Stomach (tissue), 9 donors: Measurements from ENCODE around the gene CRTC1. TPM values are rescaled to one million over a fixed set of nuclear protein-coding genes. Genes with fewer than 3 reads are reported as not detected.
A peak's percentile ranks its signal among the peaks of the same experiment; 100 is the strongest.

Source experiments
- DNase-seq, 2 donors: peaks; one replicate each; pipeline versions ENCODE4 v3.0.0 to v3.0.0-alpha.2; 2013 to 2019
- H3K27ac ChIP-seq, 5 donors: fragments of 200-600 bp in 4 of 5; sonication (generic) in 4 of 5; one replicate each; pipeline ENCODE4 v1.5.1; 2013 to 2019; ENCODE audit warnings: mild to moderate bottlenecking in 1 of 5, moderate library complexity in 1 of 5
- H3K27me3 ChIP-seq, 3 donors: fragments of 200-600 bp; sonication (generic); one replicate each; pipeline ENCODE4 v1.5.1; 2017 to 2019; ENCODE audit warnings: mixed run types in 1 of 3
- H3K36me3 ChIP-seq, 4 donors: fragments of 200-600 bp; sonication (generic); 1 replicate in 3 of 4; 2 replicates in 1 of 4; pipeline ENCODE4 v1.5.1; 2016 to 2019
- H3K4me1 ChIP-seq, 4 donors: fragments of 200-600 bp; sonication (generic); one replicate each; pipeline ENCODE4 v1.5.1; 2016 to 2019
- H3K4me3 ChIP-seq, 4 donors: fragments of 200-600 bp; sonication (generic) in 3 of 4; one replicate each; pipeline ENCODE4 v1.5.1; 2016 to 2019; ENCODE audit warnings: mild to moderate bottlenecking in 1 of 4
- H3K9me3 ChIP-seq, 4 donors: fragments of 200-600 bp; sonication (generic); one replicate each; pipeline ENCODE4 v1.5.1; 2016 to 2019
- EP300 ChIP-seq: sonication (generic); formaldehyde crosslinking; IDR thresholded peaks from one replicate; pipeline ENCODE4 v1.6.1; 2017; ENCODE audit warnings: antibody characterized with exemption
- POLR2A ChIP-seq, 4 donors: fragments of 450-650 bp; IDR thresholded peaks; one replicate each; pipeline ENCODE4 v1.6.1; 2016; ENCODE audit warnings: antibody characterized with exemption in 4 of 4, control low read depth in 2 of 4, mild to moderate bottlenecking in 1 of 4, moderate library complexity in 1 of 4
- POLR2AphosphoS5 ChIP-seq, 3 donors: sonication (generic); formaldehyde crosslinking; IDR thresholded peaks; one replicate each; pipeline ENCODE4 v1.6.1; 2016; ENCODE audit warnings: antibody characterized with exemption in 3 of 3
- WGBS, 5 donors: extraction: QIAGEN DNeasy Blood & Tissue Kit in 3 of 5; methylation state at CpG; one replicate each; pipeline versions ENCODE4 v1.1.5 to v1.1.7; 2013 to 2018; 5-methylcytosine and 5-hydroxymethylcytosine counted together
- intact Hi-C: fragments of 100-400 bp; cut with DNase I; formaldehyde crosslinking; loops from one replicate; pipeline ENCODE4 v1.15.1; 2023; ENCODE audit warnings: low total_unique reads
- polyA plus RNA-seq, 3 donors: library from polyadenylated mRNA; stranded (reverse); fragments of 200-250 nt; gene quantifications; one replicate each; pipeline ENCODE4 v1.2.3, GENCODE V29; 2013
- total RNA-seq, 5 donors: library from RNA; depleted of rRNA; stranded (reverse); fragments of >200 nt; gene quantifications; one replicate each; pipeline versions ENCODE4 v1.1.0 to v1.2.3, GENCODE V29; 2014 to 2016
- TF ChIP-seq, protein P1 (sequence below), 7 experiments: fragments of 450-650 bp in 4 of 7; fragments of 200-600 bp in 3 of 7; sonication (generic) in 3 of 7; IDR thresholded peaks; one replicate each; pipeline ENCODE4 v1.5.1; 2016 to 2019; ENCODE audit warnings: antibody characterized with exemption in 7 of 7, control low read depth in 2 of 7, mild to moderate bottlenecking in 1 of 7
- donor health status: healthy with polysubstance abuse.
- donor health status: Bipolar disorder and iron deficiency.
- donor health status: healthy.

CRTC1 gene
- total and polyA plus RNA-seq, 8 donors = 4.2 to 28.0 (median 4.6) TPM; not detected in 1

DNA sequence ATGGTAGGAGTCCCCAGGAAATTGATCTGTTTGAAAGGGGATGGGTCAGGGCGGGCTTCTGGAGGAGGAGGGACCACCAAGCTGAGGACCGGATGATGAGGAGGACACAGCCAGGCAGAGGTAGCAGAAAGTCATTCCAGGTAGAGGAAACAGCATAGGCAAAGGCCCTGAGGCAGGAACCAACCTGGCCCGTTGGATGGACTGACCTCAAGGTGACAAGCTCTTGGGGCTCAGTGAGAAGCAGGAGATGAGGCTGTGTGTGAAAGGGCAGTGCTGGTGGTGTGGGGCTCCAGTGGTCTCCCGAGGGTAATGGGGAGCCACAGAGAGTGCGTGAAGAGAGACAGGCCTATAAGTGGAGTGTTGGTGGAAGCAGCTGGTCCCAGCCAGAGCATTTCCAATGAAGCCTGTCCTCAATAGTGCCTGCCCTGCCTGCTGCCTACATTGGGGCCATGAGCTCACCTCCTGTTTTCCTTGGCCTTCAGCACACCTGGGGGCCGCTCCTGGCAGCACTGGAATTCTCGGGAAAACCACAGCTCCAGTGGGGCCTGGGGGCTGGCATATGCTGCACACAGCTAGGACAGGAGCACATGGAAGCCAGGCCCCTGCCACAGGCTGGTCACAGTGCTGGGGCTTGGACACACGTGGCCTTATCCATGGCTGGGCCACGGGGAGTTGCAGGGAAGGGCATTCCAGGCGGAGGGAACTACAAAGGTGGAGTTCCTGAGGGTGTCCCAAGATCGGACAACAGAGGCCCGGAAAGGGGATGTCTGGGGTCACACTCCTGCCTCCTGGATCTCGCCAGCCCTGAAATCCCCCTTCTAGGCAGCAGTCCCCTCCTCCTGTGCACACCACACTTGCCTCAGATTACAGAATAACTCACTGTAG is 109.9 kb downstream of the CRTC1 start:
- no peak for TF ChIP-seq EP300
- no peak for TF ChIP-seq POLR2A (IDR thresholded peaks at IDR 0.05)
- TF ChIP-seq, protein P1, sequence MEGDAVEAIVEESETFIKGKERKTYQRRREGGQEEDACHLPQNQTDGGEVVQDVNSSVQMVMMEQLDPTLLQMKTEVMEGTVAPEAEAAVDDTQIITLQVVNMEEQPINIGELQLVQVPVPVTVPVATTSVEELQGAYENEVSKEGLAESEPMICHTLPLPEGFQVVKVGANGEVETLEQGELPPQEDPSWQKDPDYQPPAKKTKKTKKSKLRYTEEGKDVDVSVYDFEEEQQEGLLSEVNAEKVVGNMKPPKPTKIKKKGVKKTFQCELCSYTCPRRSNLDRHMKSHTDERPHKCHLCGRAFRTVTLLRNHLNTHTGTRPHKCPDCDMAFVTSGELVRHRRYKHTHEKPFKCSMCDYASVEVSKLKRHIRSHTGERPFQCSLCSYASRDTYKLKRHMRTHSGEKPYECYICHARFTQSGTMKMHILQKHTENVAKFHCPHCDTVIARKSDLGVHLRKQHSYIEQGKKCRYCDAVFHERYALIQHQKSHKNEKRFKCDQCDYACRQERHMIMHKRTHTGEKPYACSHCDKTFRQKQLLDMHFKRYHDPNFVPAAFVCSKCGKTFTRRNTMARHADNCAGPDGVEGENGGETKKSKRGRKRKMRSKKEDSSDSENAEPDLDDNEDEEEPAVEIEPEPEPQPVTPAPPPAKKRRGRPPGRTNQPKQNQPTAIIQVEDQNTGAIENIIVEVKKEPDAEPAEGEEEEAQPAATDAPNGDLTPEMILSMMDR (IDR thresholded peaks at IDR 0.05) = no peak
- TF ChIP-seq POLR2AphosphoS5 (IDR thresholded peaks at IDR 0.05) = no peak

DNA sequence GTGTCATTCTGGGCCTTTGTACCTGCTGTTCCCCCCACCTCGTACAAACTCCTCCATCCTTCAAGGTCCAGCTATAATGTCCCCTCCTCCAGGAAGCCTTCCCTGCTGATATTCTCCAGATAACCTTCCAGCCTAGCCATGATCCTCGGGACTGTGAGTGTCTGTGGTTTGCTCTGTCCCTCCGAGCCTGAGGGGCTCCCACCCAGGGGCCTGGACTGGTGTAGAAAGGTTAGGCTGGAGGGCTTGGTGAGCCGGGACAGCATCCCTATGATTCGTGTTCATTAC is 110.5 kb downstream of the CRTC1 start:
- H3K9me3 ChIP-seq = no peaks in the 10 kb centered on the region
- H3K4me3 ChIP-seq = no peak overlapping the region
- peaks cover 22 to 38% (median 33%) of the 10 kb centered on the region in 4 donors for H3K4me1 ChIP-seq
- H3K36me3 ChIP-seq = no peaks in the 10 kb centered on the region
- DNase-seq = no peak
- WGBS, 5 donors = 69 to 77% (median 70%) methylated on average over 5 of the region's 5 CpGs
- peaks cover 20 to 100% (median 50%) of the 10 kb centered on the region in 3 donors for H3K27me3 ChIP-seq
- no peak overlapping the region for H3K27ac ChIP-seq
- intact Hi-C loops = no loop called here
- TF ChIP-seq POLR2A (IDR thresholded peaks at IDR 0.05) (no peak), EP300 (no peak), POLR2AphosphoS5 (IDR thresholded peaks at IDR 0.05) (no peak)
- TF ChIP-seq, protein P1 (IDR thresholded peaks at IDR 0.05) = no peak

More for the DNA sequence above, 109.9 kb downstream of the CRTC1 start:
- peak in 1 of 2 donors; percentile 6 for DNase-seq
- peaks cover 28 to 38% (median 36%) of the 10 kb centered on the region in 4 donors for H3K4me1 ChIP-seq
- WGBS, 5 donors = 77 to 80% (median 78%) methylated on average over 13 of the region's 13 CpGs
- H3K27ac ChIP-seq = no peak overlapping the region
- no peaks in the 10 kb centered on the region for H3K9me3 ChIP-seq
- no peaks in the 10 kb centered on the region for H3K36me3 ChIP-seq
- peaks cover 26 to 100% (median 52%) of the 10 kb centered on the region in 3 donors for H3K27me3 ChIP-seq
- intact Hi-C loops = no loop called here
- H3K4me3 ChIP-seq = no peak overlapping the region

DNA sequence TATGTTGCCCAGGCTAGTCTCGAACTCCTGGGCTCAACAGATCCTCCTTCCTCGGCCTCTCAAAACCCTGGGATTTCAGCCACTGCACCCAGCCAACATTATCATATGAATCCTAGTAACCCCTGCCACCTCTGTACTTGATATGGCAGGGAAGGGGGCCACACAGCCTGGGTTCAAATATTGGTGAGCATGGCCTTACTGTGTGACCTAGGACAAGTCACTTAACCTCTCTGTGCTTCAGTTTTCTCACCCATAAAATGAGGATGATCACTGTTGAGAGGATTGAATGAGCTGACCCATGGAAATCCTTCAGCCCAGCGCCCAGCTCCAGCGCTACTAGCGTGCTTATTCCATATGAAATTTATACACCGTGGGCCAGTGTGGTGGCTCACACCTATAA is 111.2 kb downstream of the CRTC1 start:
- Histone ChIP-seq H3K27me3 (peaks cover 13 to 96% (median 45%) of the 10 kb centered on the region in 3 donors), H3K4me3 (no peak overlapping the region), H3K9me3 (no peaks in the 10 kb centered on the region), H3K4me1 (peaks cover 15 to 33% (median 26%) of the 10 kb centered on the region in 4 donors), H3K36me3 (no peaks in the 10 kb centered on the region), H3K27ac (no peak overlapping the region)
- DNase-seq = no peak
- 93 to 95% (median 95%) methylated on average over 6 of the region's 6 CpGs for WGBS, 5 donors
- intact Hi-C loops = no loop called here
- TF ChIP-seq EP300 = no peak
- no peak for TF ChIP-seq POLR2AphosphoS5 (IDR thresholded peaks at IDR 0.05)
- TF ChIP-seq, protein P1 (IDR thresholded peaks at IDR 0.05) = no peak
- no peak for TF ChIP-seq POLR2A (IDR thresholded peaks at IDR 0.05)

DNA sequence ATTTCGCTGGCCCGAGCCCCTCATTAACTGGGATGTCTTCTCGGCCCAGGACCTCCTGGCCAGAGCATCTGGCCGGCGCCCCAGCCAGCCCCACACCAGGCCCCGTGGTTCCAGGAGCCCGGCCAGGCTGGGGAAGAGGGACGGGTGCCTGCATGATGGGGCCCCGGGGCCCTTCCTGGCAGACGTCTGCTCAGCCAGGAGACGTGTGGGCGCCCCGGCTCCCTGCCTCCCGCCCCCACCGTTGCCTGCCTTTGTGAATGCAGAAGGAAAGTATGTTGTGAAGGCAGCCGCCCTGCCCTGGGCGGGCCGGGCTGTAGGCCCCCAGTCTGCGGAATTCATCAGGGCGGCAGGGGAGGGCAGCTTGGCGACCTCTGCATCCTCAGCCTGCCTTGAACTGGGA is 112.1 kb downstream of the CRTC1 start:
- no peaks in the 10 kb centered on the region for H3K9me3 ChIP-seq
- H3K4me3 ChIP-seq = no peak overlapping the region
- 12 to 17% (median 14%) methylated on average over 14 to 21 of the region's 21 CpGs for WGBS, 5 donors

More for the DNA sequence above, 112.1 kb downstream of the CRTC1 start:
- peaks cover 8 to 92% (median 37%) of the 10 kb centered on the region in 3 donors for H3K27me3 ChIP-seq
- peak in 1 of 2 donors; percentile 83 for DNase-seq
- intact Hi-C loops = no loop called here
- H3K4me1 ChIP-seq = peaks cover 6 to 24% (median 18%) of the 10 kb centered on the region in 4 donors
- H3K36me3 ChIP-seq = no peaks in the 10 kb centered on the region
- TF ChIP-seq POLR2AphosphoS5 (IDR thresholded peaks at IDR 0.05) = no peak
- TF ChIP-seq, protein P1 (IDR thresholded peaks at IDR 0.05) = no peak
- TF ChIP-seq EP300 = no peak
- TF ChIP-seq POLR2A (IDR thresholded peaks at IDR 0.05) = no peak
- H3K27ac ChIP-seq = no peak overlapping the region
